OCI-LY7 (cell line): ENCODE data around the gene SH3PXD2A.

ENCODE experiments used
- EZH2phosphoT487 ChIP-seq: fragments of 200-600 bp; sonication (generic); IDR thresholded peaks from 2 replicates; pipeline ENCODE4 v1.6.1; 2018; ENCODE audit warnings: low read depth, borderline replicate concordance, mild to moderate bottlenecking, mixed run types, antibody characterized with exemption, low read length, moderate library complexity, mixed read lengths
- TF ChIP-seq, protein P1 (sequence below): fragments of 200-600 bp; sonication (generic); conservative IDR thresholded peaks from 2 replicates; pipeline ENCODE4 v1.5.1; 2014; ENCODE audit warnings: mild to moderate bottlenecking, antibody characterized with exemption, low read length, moderate library complexity, mixed read lengths

DNA sequence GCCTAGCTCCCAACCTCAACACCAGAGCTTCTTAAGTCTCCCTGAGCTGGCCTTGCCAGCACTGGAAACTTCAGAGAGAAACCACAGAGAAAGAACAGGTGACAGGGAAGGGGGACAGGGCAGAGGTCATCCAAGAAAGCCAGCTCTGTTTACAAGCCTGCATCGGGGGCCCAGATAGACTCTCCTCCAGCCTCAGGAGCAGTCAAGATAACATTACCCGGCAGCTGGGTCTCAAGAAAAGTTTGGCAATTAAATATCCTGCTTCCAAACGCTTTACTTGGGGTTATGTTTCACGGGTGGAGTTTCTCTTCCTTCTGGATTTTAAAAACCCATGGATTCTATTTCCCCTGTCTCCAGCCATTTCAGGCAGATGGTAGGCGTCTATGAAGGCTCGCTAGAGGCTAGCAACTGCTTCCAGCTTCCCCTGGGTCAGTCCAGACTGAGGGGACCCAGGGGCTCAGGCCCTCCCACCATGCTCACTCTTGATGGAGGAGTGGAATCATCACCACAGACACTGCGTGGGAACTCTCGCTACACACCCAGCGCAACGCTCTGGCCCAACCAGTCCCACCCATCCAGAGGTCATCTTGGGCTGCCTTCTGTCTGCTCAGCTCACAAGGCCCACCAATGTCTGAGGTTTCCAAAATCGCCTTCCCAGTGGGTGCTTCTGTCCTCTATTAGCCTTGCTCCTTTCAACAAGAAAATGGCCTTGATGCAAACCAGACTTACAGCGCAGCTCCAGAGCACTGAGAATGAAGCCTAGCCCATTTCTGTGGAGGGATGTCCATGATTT lies 48.8 kb downstream of the SH3PXD2A start:
- TF ChIP-seq, protein P1, sequence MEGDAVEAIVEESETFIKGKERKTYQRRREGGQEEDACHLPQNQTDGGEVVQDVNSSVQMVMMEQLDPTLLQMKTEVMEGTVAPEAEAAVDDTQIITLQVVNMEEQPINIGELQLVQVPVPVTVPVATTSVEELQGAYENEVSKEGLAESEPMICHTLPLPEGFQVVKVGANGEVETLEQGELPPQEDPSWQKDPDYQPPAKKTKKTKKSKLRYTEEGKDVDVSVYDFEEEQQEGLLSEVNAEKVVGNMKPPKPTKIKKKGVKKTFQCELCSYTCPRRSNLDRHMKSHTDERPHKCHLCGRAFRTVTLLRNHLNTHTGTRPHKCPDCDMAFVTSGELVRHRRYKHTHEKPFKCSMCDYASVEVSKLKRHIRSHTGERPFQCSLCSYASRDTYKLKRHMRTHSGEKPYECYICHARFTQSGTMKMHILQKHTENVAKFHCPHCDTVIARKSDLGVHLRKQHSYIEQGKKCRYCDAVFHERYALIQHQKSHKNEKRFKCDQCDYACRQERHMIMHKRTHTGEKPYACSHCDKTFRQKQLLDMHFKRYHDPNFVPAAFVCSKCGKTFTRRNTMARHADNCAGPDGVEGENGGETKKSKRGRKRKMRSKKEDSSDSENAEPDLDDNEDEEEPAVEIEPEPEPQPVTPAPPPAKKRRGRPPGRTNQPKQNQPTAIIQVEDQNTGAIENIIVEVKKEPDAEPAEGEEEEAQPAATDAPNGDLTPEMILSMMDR = no peak
- no peak for TF ChIP-seq EZH2phosphoT487
